K562 (cell line): ENCODE data around the gene S100A9. TPM values are rescaled to one million over a fixed set of nuclear protein-coding genes. Genes with fewer than 3 reads are reported as not detected.

Source experiments
- ATAC-seq: fragments of 200-7000 bp; cut with Tn5 transposase; 3 replicates; pipeline ENCODE4 v1.9.1; 2020; ENCODE audit warnings: moderate library complexity
- BruUV-seq: library from RNA; stranded (reverse); fragments of 400-500 nt; replicated peaks from 2 replicates; lab custom pipeline; 2021; lab: Mats Ljungman, UMichigan
- CTCF ChIA-PET: fragments of 300-600 bp; formaldehyde crosslinking; extraction: SDS; loops from one replicate; lab custom pipeline; 2021; ENCODE audit warnings: low intra/inter-chr PET ratio; lab: Yijun Ruan, JAX
- POLR2A ChIA-PET: fragments of 300-600, 350-650 bp; sonication (Branson Sonifier 250); formaldehyde crosslinking; extraction: SDS; loops from one replicate; lab custom pipeline; 2021; ENCODE audit warnings: antibody characterized with exemption, inconsistent platforms; lab: Yijun Ruan, JAX
- DNase-seq, 4 experiments: peaks; one replicate each; pipeline versions ENCODE4 v3.0.0 to v3.0.0-alpha.2; 2011 to 2018; ENCODE audit warnings: low spot score in 3 of 4, mixed read lengths in 3 of 4; ENCODE audit errors: extremely low read depth in 1 of 4
- FAIRE-seq: peaks from 2 replicates; lab custom pipeline; 2011; peaks lifted over from hg19 to GRCh38; lab: Jason Lieb, UNC
- H2AFZ ChIP-seq: 2 replicates; pipeline ENCODE4 v1.6.0; 2011; ENCODE audit warnings: low read depth, low read length, control low read depth, inconsistent platforms
- H3K27ac ChIP-seq: fragments of 200-600 bp; 3 replicates; pipeline ENCODE4 v1.8.0; 2011; ENCODE audit warnings: low read depth, mild to moderate bottlenecking, control low read depth, inconsistent platforms, low read length, moderate library complexity, mixed read lengths; ENCODE audit errors: extremely low read depth
- H3K27me3 ChIP-seq, 2 experiments: fragments of 300-600 bp in 1 of 2; 2 replicates in 1 of 2; 3 replicates in 1 of 2; pipeline versions ENCODE4 v1.6.0 to v1.8.0; 2011; ENCODE audit warnings: inconsistent platforms in 2 of 2, low read length in 2 of 2, mild to moderate bottlenecking in 1 of 2, mixed read lengths in 1 of 2, moderate library complexity in 1 of 2; ENCODE audit not compliant: control insufficient read depth in 2 of 2, insufficient read depth in 2 of 2
- H3K36me3 ChIP-seq: fragments of 300-600 bp; 3 replicates; pipeline ENCODE4 v1.8.0; 2011; ENCODE audit warnings: mild to moderate bottlenecking, low read length, inconsistent platforms; ENCODE audit not compliant: control insufficient read depth, insufficient read depth
- H3K4me1 ChIP-seq, 2 experiments: fragments of 200-600 bp in 1 of 2; replicated peaks in 1 of 2; 2 replicates in 1 of 2; 3 replicates in 1 of 2; pipeline versions ENCODE4 v1.5.1 to v1.8.0; 2011; ENCODE audit warnings: inconsistent platforms in 2 of 2, low read length in 2 of 2, mild to moderate bottlenecking in 1 of 2, mixed read lengths in 1 of 2, moderate library complexity in 1 of 2; ENCODE audit not compliant: control insufficient read depth in 2 of 2, insufficient read depth in 2 of 2
- H3K4me2 ChIP-seq: 2 replicates; pipeline ENCODE4 v1.6.1; 2011; ENCODE audit warnings: low read length, control low read depth, inconsistent platforms, mixed read lengths; ENCODE audit not compliant: insufficient read depth
- H3K4me3 ChIP-seq: fragments of 200-600 bp; sonication (generic), shearing (Covaris generic); 2 replicates; pipeline ENCODE4 v1.5.1; 2016; ENCODE audit warnings: control low read depth, inconsistent platforms
- H3K79me2 ChIP-seq: fragments of 200-600 bp; 3 replicates; pipeline ENCODE4 v1.8.0; 2011; ENCODE audit warnings: low read length, inconsistent platforms; ENCODE audit not compliant: control insufficient read depth, insufficient read depth
- H3K9ac ChIP-seq, 2 experiments: 2 replicates each; pipeline versions ENCODE4 v1.6.0 to v1.6.1; 2011; ENCODE audit warnings: low read depth in 2 of 2, low read length in 2 of 2, control low read depth in 1 of 2, inconsistent platforms in 1 of 2, mild to moderate bottlenecking in 1 of 2, mixed read lengths in 1 of 2; ENCODE audit not compliant: insufficient read depth in 1 of 2
- H3K9me1 ChIP-seq: one replicate; pipeline ENCODE4 v1.6.0; 2011; ENCODE audit warnings: inconsistent platforms, mild to moderate bottlenecking, low read length, moderate library complexity; ENCODE audit not compliant: control insufficient read depth, insufficient read depth
- H3K9me3 ChIP-seq: replicated peaks from 2 replicates; pipeline ENCODE4 v1.5.1; 2011; ENCODE audit warnings: low read depth, low read length, inconsistent platforms; ENCODE audit not compliant: control insufficient read depth, insufficient read depth
- H4K20me1 ChIP-seq: replicated peaks from 2 replicates; pipeline ENCODE4 v1.6.1; 2011; ENCODE audit warnings: low read length, inconsistent platforms, mixed read lengths; ENCODE audit not compliant: control insufficient read depth, insufficient read depth
- CREB5 ChIP-seq: fragments of 250-450 bp; sonication (Bioruptor Pico); IDR thresholded peaks from 2 replicates; pipeline ENCODE4 v1.5.0; 2020; ENCODE audit warnings: mild to moderate bottlenecking
- FOXK2 ChIP-seq, 2 experiments: fragments of 450-650 bp; IDR thresholded peaks in 1 of 2; conservative IDR thresholded peaks in 1 of 2; 2 replicates each; pipeline ENCODE4 v1.6.1; 2016; ENCODE audit warnings: low read depth in 2 of 2, mild to moderate bottlenecking in 1 of 2
- GATA2 ChIP-seq: sonication (generic); formaldehyde crosslinking; IDR thresholded peaks from 2 replicates; pipeline ENCODE4 v1.4.0; 2020; ENCODE audit warnings: mild to moderate bottlenecking, missing genetic modification reagents
- HDAC8 ChIP-seq: fragments of 450-650 bp; IDR thresholded peaks from 2 replicates; pipeline ENCODE4 v1.6.1; 2016; ENCODE audit warnings: mild to moderate bottlenecking, missing genetic modification characterization, moderate library complexity, missing compliant biosample characterization
- HMG20B ChIP-seq: fragments of 250-450 bp; sonication (Bioruptor Pico); IDR thresholded peaks from 2 replicates; pipeline ENCODE4 v1.5.0; 2021; ENCODE audit warnings: mild to moderate bottlenecking
- HSF4 ChIP-seq: fragments of 250-450 bp; sonication (Bioruptor Pico); IDR thresholded peaks from 2 replicates; pipeline ENCODE4 v2.1.2; 2022; ENCODE audit warnings: mild to moderate bottlenecking, moderate library complexity, borderline replicate concordance
- KDM2B ChIP-seq: fragments of 250-450 bp; sonication (Bioruptor Pico); IDR thresholded peaks from 2 replicates; pipeline ENCODE4 v1.8.0; 2021; ENCODE audit warnings: mild to moderate bottlenecking, moderate library complexity
- PURB ChIP-seq: sonication (generic); formaldehyde crosslinking; IDR thresholded peaks from 2 replicates; pipeline ENCODE4 v1.9.0; 2021; ENCODE audit warnings: low read depth, mild to moderate bottlenecking, missing genetic modification reagents
- RFX5 ChIP-seq: IDR thresholded peaks from 2 replicates; pipeline ENCODE4 v1.6.1; 2011; ENCODE audit warnings: low read depth, mild to moderate bottlenecking, improper control_type of control experiment, low read length
- TAF7 ChIP-seq: fragments of 450-650 bp; IDR thresholded peaks from 2 replicates; pipeline ENCODE4 v1.6.1; 2016; ENCODE audit warnings: missing genetic modification characterization, missing compliant biosample characterization
- THRA ChIP-seq: fragments of 450-650 bp; IDR thresholded peaks from 2 replicates; pipeline ENCODE4 v1.6.1; 2017; ENCODE audit warnings: mild to moderate bottlenecking, moderate library complexity
- ZC3H11A ChIP-seq: IDR thresholded peaks from 2 replicates; pipeline ENCODE4 v1.6.1; 2012; ENCODE audit warnings: low read depth, low read length, improper control_type of control experiment
- ZNF3 ChIP-seq: fragments of 250-450 bp; sonication (Bioruptor Pico); IDR thresholded peaks from 2 replicates; pipeline ENCODE4 v1.5.0; 2021; ENCODE audit warnings: mild to moderate bottlenecking, moderate library complexity
- WGBS: fragments of 100-300 bp; shearing (Covaris generic); methylation state at CpG from one replicate; pipeline ENCODE4 v1.1.6; 2016; ENCODE audit warnings: low coverage, mixed read lengths; ENCODE audit not compliant: insufficient coverage; ENCODE audit errors: missing lambda C conversion rate; 5-methylcytosine and 5-hydroxymethylcytosine counted together
- in situ Hi-C: fragments of 300-500 bp; cut with MboI; formaldehyde crosslinking; loops from 4 replicates; pipeline ENCODE4 v1.15.0; 2018; ENCODE audit warnings: inconsistent platforms, mixed read lengths
- intact Hi-C: fragments of 100-400 bp; cut with micrococcal nuclease; formaldehyde crosslinking; loops from 2 replicates; pipeline ENCODE4 v1.14.2; 2022
- polyA plus RNA-seq, 8 experiments: library from polyadenylated mRNA; depleted of rRNA in 4 of 8; stranded (reverse) in 5 of 8; unstranded in 3 of 8; fragments of >200 nt; fragmentation: Nextera tagmentation in 2 of 8; fragmentation: Illumina TruSeq in 1 of 8; extraction: Ambion mirVana in 2 of 8; extraction: Trizol in 1 of 8; gene quantifications; 2 replicates each; pipeline versions ENCODE4 v1.2.1 to v1.2.3, GENCODE V29; 2011 to 2014; ENCODE audit warnings: inconsistent platforms in 1 of 8, missing spikeins in 1 of 8
- total RNA-seq, 7 experiments: library from RNA; depleted of rRNA in 6 of 7; stranded (reverse); fragments of >200 nt in 6 of 7; fragmentation: Illumina TruSeq in 2 of 7; extraction: Trizol in 2 of 7; gene quantifications; 2 replicates each; pipeline versions ENCODE4 v1.2.1 to v1.2.3, GENCODE V29; 2011 to 2021; ENCODE audit warnings: low replicate concordance in 1 of 7
- TF ChIP-seq, protein P1 (sequence below): fragments of 250-450 bp; sonication (Bioruptor Pico); IDR thresholded peaks from 2 replicates; pipeline ENCODE4 v1.5.0; 2021; ENCODE audit warnings: mild to moderate bottlenecking, moderate library complexity
- TF ChIP-seq, protein P2 (sequence below): sonication (generic); formaldehyde crosslinking; IDR thresholded peaks from 2 replicates; pipeline ENCODE4 v1.8.0; 2022; ENCODE audit warnings: missing genetic modification reagents, mild to moderate bottlenecking, borderline replicate concordance

S100A9 gene
- total and polyA plus RNA-seq, 9 of the 15 experiments (the other 6 are each of a cell fraction or from before 2014, with no cell fraction given) = 0.80 TPM; not detected in 8

GRCh38 chr1:153379591-153379990 is 21.9 kb downstream of the S100A9 start:
- no peak overlapping the region for H3K4me3 ChIP-seq
- no peaks in the 10 kb centered on the region for H4K20me1 ChIP-seq
- no peak overlapping the region for H3K4me2 ChIP-seq
- no peaks in the 10 kb centered on the region for H3K36me3 ChIP-seq
- H2AFZ ChIP-seq = no peak overlapping the region
- no peak overlapping the region for H3K27ac ChIP-seq
- H3K9me1 ChIP-seq = no peaks in the 10 kb centered on the region
- POLR2A ChIA-PET = interaction anchor here (0.7 kb wide), 1 partner anchor 17 kb away, joined by 3 read pairs; no protein-coding TSS in a partner anchor
- 0 out of 5 replicates have a peak, but pooled peaks cover 0 to 3% of the 10 kb centered on the region in 2 experiments for H3K4me1 ChIP-seq
- H3K79me2 ChIP-seq = no peaks in the 10 kb centered on the region
- no peak for FAIRE-seq
- no peak overlapping the region for H3K9ac ChIP-seq
- no TSS peak for BruUV-seq
- intact Hi-C loops (no loop called here), in situ Hi-C loops (no loop called here)
- H3K9me3 ChIP-seq = peaks cover 7% of the 10 kb centered on the region; the same call in 1 of the 2 replicates
- H3K27me3 ChIP-seq = peaks cover 9 to 32% of the 10 kb centered on the region in 2 experiments; a peak in 4 of 5 replicates
- CTCF ChIA-PET = no interaction called here
- 3% methylated on average over 10 of the region's 10 CpGs for WGBS
- DNase-seq = no peak
- ATAC-seq = no peak
- no peak for TF ChIP-seq FOXK2 (conservative IDR thresholded peaks at IDR 0.05 in 1 of 2, IDR thresholded peaks at IDR 0.05 in 1 of 2; ENCODE audit: low read depth in 2 of 2)
- TF ChIP-seq RFX5 = no peak
- TF ChIP-seq, protein P1, sequence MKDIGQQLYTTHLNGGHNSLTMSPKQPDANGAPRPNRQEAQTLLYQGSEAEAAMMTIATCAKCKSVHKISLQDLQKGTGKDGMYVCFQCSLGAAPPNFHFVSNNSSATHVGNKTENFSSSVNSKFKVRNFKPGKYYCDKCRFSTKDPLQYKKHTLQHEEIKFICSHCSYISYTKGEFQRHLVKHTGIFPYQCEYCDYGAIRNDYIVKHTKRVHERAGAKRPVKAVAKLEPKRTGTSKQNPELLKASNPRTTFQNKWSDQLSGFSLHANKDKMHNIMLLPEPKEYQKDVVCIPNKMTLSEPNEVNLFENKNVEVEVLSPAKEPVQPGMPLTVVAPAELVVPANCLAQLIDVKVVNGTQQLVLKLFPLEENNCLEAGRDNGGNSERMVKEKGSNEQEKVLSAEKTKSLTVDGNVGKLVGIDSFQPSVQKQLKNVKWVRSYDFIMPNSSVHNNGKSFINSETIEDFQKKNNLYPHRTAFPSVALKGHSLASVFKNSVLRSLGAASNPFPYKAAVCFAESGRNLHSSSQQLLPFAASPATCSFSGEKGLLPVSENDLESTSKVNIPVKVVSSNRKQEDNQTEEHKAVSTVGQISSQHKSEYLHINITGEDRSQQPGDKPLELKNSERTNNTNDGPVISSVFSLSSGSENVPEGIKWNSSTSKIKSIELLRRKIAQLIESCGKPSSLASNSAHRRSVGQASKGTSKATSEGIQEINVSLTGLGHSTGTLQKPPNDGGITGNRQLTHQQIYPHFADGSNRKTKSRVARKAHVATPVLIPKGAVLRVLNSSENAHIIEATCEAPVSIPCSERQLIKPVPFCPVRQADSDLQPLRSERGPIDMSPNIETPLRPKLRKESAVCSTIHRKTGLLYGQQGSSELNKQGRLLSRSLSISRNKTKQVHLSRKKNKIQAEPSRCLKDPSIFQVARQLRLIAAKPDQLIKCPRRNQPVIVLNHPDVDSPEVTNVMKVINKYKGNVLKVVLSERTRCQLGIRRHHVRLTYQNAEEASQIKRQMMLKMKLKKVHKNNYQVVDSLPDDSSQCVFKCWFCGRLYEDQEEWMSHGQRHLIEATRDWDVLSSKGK (CRISPR knock-in tag) = no peak
- TF ChIP-seq HMG20B = no peak
- TF ChIP-seq ZC3H11A = no peak
- TF ChIP-seq KDM2B (CRISPR knock-in tag) = no peak
- no peak for TF ChIP-seq ZNF3 (CRISPR knock-in tag)
- no peak for TF ChIP-seq GATA2 (CRISPR knock-in tag)
- TF ChIP-seq CREB5 (CRISPR knock-in tag) = no peak
- no peak for TF ChIP-seq TAF7 (tag)
- TF ChIP-seq, protein P2, sequence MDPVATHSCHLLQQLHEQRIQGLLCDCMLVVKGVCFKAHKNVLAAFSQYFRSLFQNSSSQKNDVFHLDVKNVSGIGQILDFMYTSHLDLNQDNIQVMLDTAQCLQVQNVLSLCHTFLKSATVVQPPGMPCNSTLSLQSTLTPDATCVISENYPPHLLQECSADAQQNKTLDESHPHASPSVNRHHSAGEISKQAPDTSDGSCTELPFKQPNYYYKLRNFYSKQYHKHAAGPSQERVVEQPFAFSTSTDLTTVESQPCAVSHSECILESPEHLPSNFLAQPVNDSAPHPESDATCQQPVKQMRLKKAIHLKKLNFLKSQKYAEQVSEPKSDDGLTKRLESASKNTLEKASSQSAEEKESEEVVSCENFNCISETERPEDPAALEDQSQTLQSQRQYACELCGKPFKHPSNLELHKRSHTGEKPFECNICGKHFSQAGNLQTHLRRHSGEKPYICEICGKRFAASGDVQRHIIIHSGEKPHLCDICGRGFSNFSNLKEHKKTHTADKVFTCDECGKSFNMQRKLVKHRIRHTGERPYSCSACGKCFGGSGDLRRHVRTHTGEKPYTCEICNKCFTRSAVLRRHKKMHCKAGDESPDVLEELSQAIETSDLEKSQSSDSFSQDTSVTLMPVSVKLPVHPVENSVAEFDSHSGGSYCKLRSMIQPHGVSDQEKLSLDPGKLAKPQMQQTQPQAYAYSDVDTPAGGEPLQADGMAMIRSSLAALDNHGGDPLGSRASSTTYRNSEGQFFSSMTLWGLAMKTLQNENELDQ (CRISPR knock-in tag) = no peak
- TF ChIP-seq PURB (CRISPR knock-in tag) = no peak
- TF ChIP-seq HSF4 (CRISPR knock-in tag) = no peak
- TF ChIP-seq THRA = no peak
- TF ChIP-seq HDAC8 (tag) = no peak
